Measurements from ENCODE around the gene DAW1.
"Not testable (repeated sequence)": the region's sequence is repeated elsewhere in the genome, so short reads cannot be mapped to it uniquely, and the experiment has no call there.

The DAW1 gene, protein sequence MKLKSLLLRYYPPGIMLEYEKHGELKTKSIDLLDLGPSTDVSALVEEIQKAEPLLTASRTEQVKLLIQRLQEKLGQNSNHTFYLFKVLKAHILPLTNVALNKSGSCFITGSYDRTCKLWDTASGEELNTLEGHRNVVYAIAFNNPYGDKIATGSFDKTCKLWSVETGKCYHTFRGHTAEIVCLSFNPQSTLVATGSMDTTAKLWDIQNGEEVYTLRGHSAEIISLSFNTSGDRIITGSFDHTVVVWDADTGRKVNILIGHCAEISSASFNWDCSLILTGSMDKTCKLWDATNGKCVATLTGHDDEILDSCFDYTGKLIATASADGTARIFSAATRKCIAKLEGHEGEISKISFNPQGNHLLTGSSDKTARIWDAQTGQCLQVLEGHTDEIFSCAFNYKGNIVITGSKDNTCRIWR

GRCh38 chr2:227871375-227871791 lies at the start of gene DAW1:
TSS of gene DAW1 (plus strand) at chr2:227871631. CDS start at chr2:227871690, 59 bp downstream.
- no peak for DNase-seq (ENCODE audit: low read depth)

- DNase-seq (ENCODE audit: low read depth) = no peak
Measured at GRCh38 chr2:227822416-227823003, 48.9 kb upstream of the DAW1 start.

DNA sequence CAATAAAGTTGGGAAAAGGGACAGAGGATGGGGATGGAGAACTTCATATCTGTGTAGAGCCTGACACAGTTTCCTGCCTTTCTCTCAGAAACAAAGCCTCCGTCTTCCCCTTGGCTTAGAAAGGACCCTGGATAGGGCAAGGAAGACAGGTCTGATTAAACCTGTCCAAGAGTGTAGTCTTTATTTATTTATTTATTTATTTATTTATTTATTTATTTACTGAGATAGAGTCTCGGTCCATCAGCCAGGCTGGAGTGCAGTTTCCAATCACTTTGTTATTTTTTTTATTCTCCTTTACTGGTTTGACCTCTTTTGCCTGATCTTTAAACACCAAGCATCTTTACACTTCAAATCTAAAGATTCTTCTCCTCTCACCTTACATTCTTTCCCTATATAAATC lies 47.5 kb upstream of the DAW1 start:
- DNase-seq (ENCODE audit: low read depth) = no peak

GRCh38 chr2:227824711-227825110 lies 46.7 kb upstream of the DAW1 start:
- no peak for DNase-seq (ENCODE audit: low read depth)

- no peak for DNase-seq (ENCODE audit: low read depth)
Measured at GRCh38 chr2:227826019-227826521, 45.4 kb upstream of the DAW1 start.

GRCh38 chr2:227826563-227826962 lies 44.9 kb upstream of the DAW1 start:
- DNase-seq (ENCODE audit: low read depth) = no peak

GRCh38 chr2:227827143-227827542 lies 44.3 kb upstream of the DAW1 start:
- no peak for DNase-seq (ENCODE audit: low read depth)

GRCh38 chr2:227828477-227828912 lies 42.9 kb upstream of the DAW1 start:
- no peak for DNase-seq (ENCODE audit: low read depth)

GRCh38 chr2:227829337-227829736 lies 42.1 kb upstream of the DAW1 start:
- DNase-seq (ENCODE audit: low read depth) = no peak

DNA sequence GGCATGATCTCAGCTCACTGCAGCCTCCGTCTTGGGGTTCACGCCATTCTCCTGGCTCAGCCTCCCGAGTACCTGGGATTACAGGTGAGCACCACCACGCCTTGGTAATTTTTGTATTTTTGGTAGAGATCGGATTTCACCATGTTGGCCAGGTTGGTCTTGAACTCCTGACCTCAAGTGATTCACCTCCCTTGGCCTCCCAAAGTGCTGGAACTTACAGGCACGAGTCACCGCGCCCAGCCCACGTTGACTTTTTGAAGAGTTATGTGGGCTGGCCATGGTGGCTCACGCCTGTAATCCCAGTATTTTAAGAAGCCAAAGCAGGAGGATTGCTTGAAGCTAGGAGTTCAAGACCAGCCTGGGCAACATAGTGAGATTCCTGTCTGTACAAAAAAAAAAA lies 37.0 kb upstream of the DAW1 start:
- no peak for DNase-seq (ENCODE audit: low read depth)

GRCh38 chr2:227834916-227835650 lies 36.3 kb upstream of the DAW1 start:
- no peak for DNase-seq (ENCODE audit: low read depth)

GRCh38 chr2:227839339-227840129 lies 31.9 kb upstream of the DAW1 start:
- DNase-seq (ENCODE audit: low read depth) = not testable (repeated sequence)

GRCh38 chr2:227846831-227847230 lies 24.6 kb upstream of the DAW1 start:
- no peak for DNase-seq (ENCODE audit: low read depth)

DNA sequence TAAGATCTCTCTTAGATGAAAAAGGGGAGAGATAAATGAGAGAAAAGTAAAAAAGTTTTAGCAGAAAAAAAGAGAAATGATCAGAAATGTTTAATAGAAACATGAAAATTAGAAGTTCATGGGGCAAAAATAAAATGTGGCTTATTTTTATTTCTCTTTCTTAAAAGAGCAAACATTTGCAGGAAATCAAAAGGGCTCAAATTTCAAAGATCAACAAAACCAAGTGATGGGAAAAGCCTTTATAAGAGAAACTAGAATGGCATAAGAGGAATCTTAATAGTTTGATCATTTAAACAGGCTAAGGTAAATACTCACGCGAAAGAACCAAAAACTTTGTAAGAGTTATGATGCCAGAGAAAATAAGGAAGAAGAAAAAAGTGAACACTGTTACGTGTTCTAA lies 23.3 kb upstream of the DAW1 start:
- DNase-seq (ENCODE audit: low read depth) = no peak

GRCh38 chr2:227848586-227848985 lies 22.8 kb upstream of the DAW1 start:
- no peak for DNase-seq (ENCODE audit: low read depth)

DNA sequence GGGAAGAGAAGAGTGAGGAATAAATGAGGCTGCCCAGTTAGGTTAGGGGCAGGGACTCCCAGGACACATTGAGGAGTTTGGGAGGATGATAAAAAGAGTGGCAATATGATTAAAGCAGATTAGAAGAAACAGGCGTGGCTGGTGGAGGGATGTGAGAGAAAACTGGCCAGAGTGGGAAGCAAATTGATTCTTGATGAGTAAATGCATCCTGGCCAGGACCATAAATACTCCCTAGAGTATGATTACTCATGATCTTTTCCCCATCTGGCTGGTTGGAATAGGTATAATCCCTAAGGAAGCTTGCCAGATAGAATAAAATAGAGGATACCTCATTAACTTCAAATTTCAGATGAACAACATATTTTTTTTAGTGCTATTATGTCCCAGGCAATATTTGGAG lies 21.5 kb upstream of the DAW1 start:
- no peak for DNase-seq (ENCODE audit: low read depth)

- no peak for DNase-seq (ENCODE audit: low read depth)
Measured at GRCh38 chr2:227853204-227853629, 18.2 kb upstream of the DAW1 start.

- DNase-seq (ENCODE audit: low read depth) = no peak
Measured at GRCh38 chr2:227853765-227854271, 17.6 kb upstream of the DAW1 start.

- DNase-seq (ENCODE audit: low read depth) = no peak
Measured at GRCh38 chr2:227855440-227855839, 16.0 kb upstream of the DAW1 start.

DNA sequence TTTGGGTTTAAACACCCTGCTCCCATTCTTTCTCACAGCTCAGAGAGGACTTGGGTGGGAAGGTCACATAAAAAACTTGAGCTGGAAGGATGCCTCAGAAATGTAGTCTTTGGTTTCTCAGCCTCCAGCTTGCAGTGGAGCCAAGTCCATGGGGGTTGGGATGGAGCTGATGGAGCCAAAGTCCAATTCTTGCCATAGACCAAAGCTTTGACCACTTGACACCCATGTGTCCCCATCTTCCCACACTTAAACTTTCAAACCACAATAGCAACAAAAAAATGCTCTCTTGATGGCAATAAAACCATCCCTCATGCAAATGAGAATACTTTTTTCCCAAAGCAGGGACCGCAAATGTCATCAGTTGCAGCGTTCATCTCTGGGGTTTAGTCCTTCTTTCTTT lies 14.7 kb upstream of the DAW1 start:
- no peak for DNase-seq (ENCODE audit: low read depth)

DNA sequence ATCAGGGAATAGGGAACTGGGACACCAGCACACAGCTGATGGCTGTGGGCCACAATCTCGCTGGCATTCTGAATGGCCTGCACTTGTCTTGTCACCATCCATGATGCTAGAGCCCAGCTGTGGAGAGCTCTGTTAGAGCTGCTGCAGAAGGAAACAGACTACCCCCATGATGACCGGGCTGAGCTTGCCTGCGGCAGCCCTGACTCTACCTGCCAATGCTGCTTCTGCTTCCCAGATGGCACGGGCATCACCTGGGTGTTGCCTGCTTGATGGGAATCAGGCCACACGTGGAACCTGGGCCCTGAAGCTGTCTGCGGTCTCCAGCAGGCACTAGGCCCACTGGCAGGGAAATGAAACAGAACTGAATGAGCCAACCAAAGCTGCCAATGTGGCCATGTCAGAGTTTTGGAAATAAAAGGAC lies 11.2 kb upstream of the DAW1 start:
- DNase-seq (ENCODE audit: low read depth) = no peak

- no peak for DNase-seq (ENCODE audit: low read depth)
Measured at GRCh38 chr2:227861011-227861410, 10.4 kb upstream of the DAW1 start.
